T-helper 17 cell (primary cell): ENCODE data around the gene FGF21. TPM values are rescaled to one million over a fixed set of nuclear protein-coding genes. Genes with fewer than 3 reads are reported as not detected.

Experiments
- ATAC-seq: fragments of 150-1000 bp; cut with Tn5 transposase; 2 replicates; pipeline ENCODE4 v1.10.0; 2021; ENCODE audit warnings: mild to moderate bottlenecking, moderate library complexity
- DNase-seq, 3 donors: peaks; one replicate each; pipeline versions ENCODE4 v3.0.0 to v3.0.0-alpha.2; 2020 to 2021
- H3K9me3 ChIP-seq: one replicate; pipeline ENCODE4 v1.7.0; 2013; ENCODE audit warnings: low read length, mild to moderate bottlenecking; ENCODE audit not compliant: control insufficient read depth, poor library complexity, severe bottlenecking
- H3K27ac Mint-ChIP-seq: one replicate; pipeline ENCODE4 v1.8.0; 2022; ENCODE audit warnings: mild to moderate bottlenecking, moderate library complexity, mixed read lengths
- H3K27me3 Mint-ChIP-seq: one replicate; pipeline ENCODE4 v1.8.0; 2022; ENCODE audit warnings: mixed read lengths
- H3K36me3 Mint-ChIP-seq: one replicate; pipeline ENCODE4 v1.8.0; 2022; ENCODE audit warnings: low read depth, mixed read lengths
- H3K4me1 Mint-ChIP-seq: one replicate; pipeline ENCODE4 v1.8.0; 2022; ENCODE audit warnings: mild to moderate bottlenecking, mixed read lengths
- H3K4me3 Mint-ChIP-seq: one replicate; pipeline ENCODE4 v1.8.0; 2022; ENCODE audit warnings: mild to moderate bottlenecking, moderate library complexity, mixed read lengths
- total RNA-seq, 4 donors: library from RNA in 2 of 4; stranded (reverse) in 2 of 4; gene quantifications; one replicate each; pipeline ENCODE4 v1.2.3 and lab custom pipeline; 2022 to 2026

The FGF21 gene
- total RNA-seq, 2 donors from 2014 or later, result not detected

GRCh38 chr19:48719263-48720171 is 35.8 kb upstream of the FGF21 start, which contains the start of gene MAMSTR:
MAMSTR (minus strand) TSS chr19:48719725; CDS start chr19:48719031, 694 bp downstream.
- DNase-seq (no peak), ATAC-seq (no peak)
- Mint-ChIP-seq H3K4me1 (peaks cover 14% of the 10 kb centered on the region), H3K27ac (peak within 1 kb of the TSS; percentile 93), H3K36me3 (no peaks in the 10 kb centered on the region), H3K4me3 (peak within 1 kb of the TSS; percentile 94), H3K27me3 (no peaks in the 10 kb centered on the region)
- no peaks in the 10 kb centered on the region for H3K9me3 ChIP-seq

GRCh38 chr19:48720251-48720612 is 35.1 kb upstream of the FGF21 start:
- ATAC-seq (peak; percentile 1), DNase-seq (no peak)
- Mint-ChIP-seq H3K27me3 (no peaks in the 10 kb centered on the region), H3K4me1 (peaks cover 15% of the 10 kb centered on the region), H3K4me3 (peak overlapping the region; percentile 94), H3K36me3 (no peaks in the 10 kb centered on the region), H3K27ac (peak overlapping the region; percentile 93)
- H3K9me3 ChIP-seq, result no peaks in the 10 kb centered on the region

- Mint-ChIP-seq H3K27me3 (no peaks in the 10 kb centered on the region), H3K4me1 (peaks cover 16% of the 10 kb centered on the region), H3K4me3 (peak overlapping the region; percentile 94), H3K27ac (peak overlapping the region; percentile 93), H3K36me3 (no peaks in the 10 kb centered on the region)
- ATAC-seq (peak; percentile 91), DNase-seq (peak; percentile 77 to 85 (median 82))
- H3K9me3 ChIP-seq, result no peaks in the 10 kb centered on the region
Observed at GRCh38 chr19:48720613-48721296, 34.6 kb upstream of the FGF21 start.

- no peak for ATAC-seq
- peaks cover 4% of the 10 kb centered on the region for H3K36me3 Mint-ChIP-seq
- no peaks in the 10 kb centered on the region for H3K9me3 ChIP-seq
- no peak for DNase-seq
- no peaks in the 10 kb centered on the region for H3K27me3 Mint-ChIP-seq
- H3K4me1 Mint-ChIP-seq, result peaks cover 20% of the 10 kb centered on the region
- H3K27ac Mint-ChIP-seq, result no peak overlapping the region
- no peak overlapping the region for H3K4me3 Mint-ChIP-seq
Observed at GRCh38 chr19:48722196-48722708, 33.1 kb upstream of the FGF21 start.

- H3K36me3 Mint-ChIP-seq, result peaks cover 6% of the 10 kb centered on the region
- ATAC-seq (peak; percentile 46), DNase-seq (no peak)
- H3K9me3 ChIP-seq, result no peaks in the 10 kb centered on the region
- peaks cover 18% of the 10 kb centered on the region for H3K4me1 Mint-ChIP-seq
- H3K27ac Mint-ChIP-seq, result peak overlapping the region; percentile 0
- peak overlapping the region; percentile 34 for H3K4me3 Mint-ChIP-seq
- H3K27me3 Mint-ChIP-seq, result no peaks in the 10 kb centered on the region
Observed at GRCh38 chr19:48724796-48725753, 30.2 kb upstream of the FGF21 start.

GRCh38 chr19:48726556-48726955 is 28.8 kb upstream of the FGF21 start:
- H3K9me3 ChIP-seq, result no peaks in the 10 kb centered on the region
- DNase-seq (no peak), ATAC-seq (peak; percentile 66)
- H3K36me3 Mint-ChIP-seq, result peaks cover 6% of the 10 kb centered on the region
- peaks cover 10% of the 10 kb centered on the region for H3K4me1 Mint-ChIP-seq
- H3K27ac Mint-ChIP-seq, result no peak overlapping the region
- H3K27me3 Mint-ChIP-seq, result no peaks in the 10 kb centered on the region
- H3K4me3 Mint-ChIP-seq, result no peak overlapping the region

- Mint-ChIP-seq H3K4me3 (no peak overlapping the region), H3K36me3 (peaks cover 6% of the 10 kb centered on the region), H3K27ac (no peak overlapping the region), H3K27me3 (peaks cover 8% of the 10 kb centered on the region), H3K4me1 (peaks cover 10% of the 10 kb centered on the region)
- ATAC-seq, result no peak
- no peak for DNase-seq
- H3K9me3 ChIP-seq, result no peaks in the 10 kb centered on the region
Observed at GRCh38 chr19:48728911-48729664, 26.2 kb upstream of the FGF21 start.

- H3K4me3 Mint-ChIP-seq, result no peak overlapping the region
- peaks cover 8% of the 10 kb centered on the region for H3K27me3 Mint-ChIP-seq
- H3K27ac Mint-ChIP-seq, result no peak overlapping the region
- ATAC-seq (no peak), DNase-seq (no peak)
- peaks cover 3% of the 10 kb centered on the region for H3K4me1 Mint-ChIP-seq
- peaks cover 4% of the 10 kb centered on the region for H3K36me3 Mint-ChIP-seq
- H3K9me3 ChIP-seq, result no peaks in the 10 kb centered on the region
Observed at GRCh38 chr19:48731452-48731851, 23.9 kb upstream of the FGF21 start.

GRCh38 chr19:48734625-48735024 is 20.7 kb upstream of the FGF21 start:
- ATAC-seq (no peak), DNase-seq (no peak)
- Mint-ChIP-seq H3K36me3 (no peaks in the 10 kb centered on the region), H3K4me1 (peaks cover 4% of the 10 kb centered on the region), H3K27ac (no peak overlapping the region), H3K4me3 (no peak overlapping the region), H3K27me3 (peaks cover 8% of the 10 kb centered on the region)
- no peaks in the 10 kb centered on the region for H3K9me3 ChIP-seq

- ATAC-seq (no peak), DNase-seq (no peak)
- Mint-ChIP-seq H3K4me3 (no peak overlapping the region), H3K27me3 (peaks cover 8% of the 10 kb centered on the region), H3K36me3 (no peaks in the 10 kb centered on the region), H3K27ac (no peak overlapping the region), H3K4me1 (peaks cover 8% of the 10 kb centered on the region)
- H3K9me3 ChIP-seq, result no peaks in the 10 kb centered on the region
Observed at GRCh38 chr19:48735031-48735615, 20.2 kb upstream of the FGF21 start.

- no peaks in the 10 kb centered on the region for H3K9me3 ChIP-seq
- ATAC-seq (no peak), DNase-seq (no peak)
- H3K27ac Mint-ChIP-seq, result no peak overlapping the region
- peaks cover 13% of the 10 kb centered on the region for H3K4me1 Mint-ChIP-seq
- no peaks in the 10 kb centered on the region for H3K36me3 Mint-ChIP-seq
- peak overlapping the region; percentile 5 for H3K4me3 Mint-ChIP-seq
- H3K27me3 Mint-ChIP-seq, result peaks cover 6% of the 10 kb centered on the region
Observed at GRCh38 chr19:48737360-48737998, 17.8 kb upstream of the FGF21 start.
